OCI-LY3 (cell line): ENCODE data around the gene DEPP1.

ENCODE experiments used
- H2AFZ ChIP-seq: fragments of 200-600, 300-600 bp; shearing (Covaris generic); 2 replicates; pipeline ENCODE4 v1.6.0; 2014; ENCODE audit warnings: antibody characterized with exemption, low read depth, low read length
- H3K27ac ChIP-seq: fragments of 200-600, 300-600 bp; sonication (generic); 2 replicates; pipeline ENCODE4 v1.5.1; 2014; ENCODE audit warnings: mild to moderate bottlenecking, low read length, moderate library complexity, mixed read lengths
- H3K27me3 ChIP-seq: fragments of 200-600, 300-600 bp; sonication (generic); 2 replicates; pipeline ENCODE4 v1.6.1; 2014; ENCODE audit warnings: low read depth, low read length, mixed read lengths
- H3K36me3 ChIP-seq: fragments of 200-600, 300-600 bp; sonication (generic); replicated peaks from 2 replicates; pipeline ENCODE3; 2014; ENCODE audit warnings: low read depth, low read length, mixed read lengths
- H3K4me1 ChIP-seq: fragments of 300-600, 200-600 bp; sonication (generic); 2 replicates; pipeline ENCODE4 v1.6.1; 2014; ENCODE audit warnings: low read length, mixed read lengths
- H3K4me2 ChIP-seq: fragments of 200-600, 300-600 bp; sonication (generic); 2 replicates; pipeline ENCODE4 v1.6.1; 2014; ENCODE audit warnings: low read length, mixed read lengths
- H3K4me3 ChIP-seq: fragments of 300-600, 200-600 bp; sonication (generic); 2 replicates; pipeline ENCODE4 v1.5.1; 2014; ENCODE audit warnings: antibody characterized with exemption, mild to moderate bottlenecking, low read length, moderate library complexity
- H3K79me2 ChIP-seq: fragments of 300-600, 200-600 bp; shearing (Covaris generic); 2 replicates; pipeline ENCODE4 v1.6.1; 2014; ENCODE audit warnings: mild to moderate bottlenecking, low read length, mixed read lengths
- H3K9ac ChIP-seq: fragments of 300-600, 200-600 bp; shearing (Covaris generic); 2 replicates; pipeline ENCODE4 v1.6.0; 2014; ENCODE audit warnings: mild to moderate bottlenecking, low read length, moderate library complexity
- H3K9me3 ChIP-seq: fragments of 200-600, 300-600 bp; shearing (Covaris generic); 2 replicates; pipeline ENCODE4 v1.6.1; 2014; ENCODE audit warnings: low read length, mixed read lengths; ENCODE audit not compliant: insufficient read depth
- H4K20me1 ChIP-seq: fragments of 200-600, 300-600 bp; sonication (generic); 2 replicates; pipeline ENCODE4 v1.6.1; 2016; ENCODE audit warnings: low read length, mixed read lengths; ENCODE audit not compliant: insufficient read depth
- EZH2phosphoT487 ChIP-seq: fragments of 200-600 bp; shearing (Covaris generic); IDR thresholded peaks from 2 replicates; pipeline ENCODE4 v1.6.1; 2018; ENCODE audit warnings: antibody characterized with exemption, mixed run types, low read depth
- TF ChIP-seq, protein P1 (sequence below): fragments of 200-600, 300-600 bp; sonication (generic); IDR thresholded peaks from 2 replicates; pipeline ENCODE4 v1.5.1; 2014; ENCODE audit warnings: antibody characterized with exemption, low read length, low read depth

The DEPP1 gene

DNA sequence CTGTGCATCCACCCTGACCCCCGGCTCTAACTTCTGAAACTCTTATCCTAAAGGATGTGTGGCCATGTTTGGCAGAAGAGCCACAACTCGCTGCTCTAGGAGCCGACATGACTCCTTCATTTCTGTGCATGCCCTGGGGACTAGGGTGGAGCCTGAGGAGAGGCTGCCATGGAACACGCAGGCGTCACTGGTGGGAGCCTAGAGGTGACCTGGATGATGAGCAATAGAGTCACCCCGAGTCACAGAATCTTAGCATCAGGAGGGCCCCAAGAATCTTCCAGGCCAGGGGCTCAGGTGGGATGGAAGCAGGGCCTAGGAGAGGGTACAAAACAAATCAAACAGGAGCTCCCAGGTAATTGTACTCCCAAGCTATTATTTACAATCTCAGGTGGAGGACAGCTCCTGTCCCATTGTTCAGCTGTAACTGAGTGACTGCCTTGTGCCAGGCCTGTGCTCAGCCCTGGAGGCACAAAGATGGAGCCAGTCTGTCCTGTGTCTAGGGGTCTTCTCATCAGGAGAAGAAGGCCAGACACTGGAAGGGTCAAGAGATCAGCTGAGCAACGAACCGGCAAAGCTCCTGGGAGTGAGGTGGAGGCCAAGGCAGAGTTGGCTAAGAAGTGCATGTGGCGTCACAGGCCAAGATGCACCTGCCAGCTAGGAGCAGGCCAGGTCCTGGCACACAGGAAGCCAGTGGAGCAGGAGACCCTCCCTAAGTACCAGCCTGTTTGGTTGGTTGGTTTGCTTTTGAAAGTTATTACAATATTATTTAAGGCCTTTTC, 16.3 kb upstream of the DEPP1 start:
- Histone ChIP-seq H3K36me3 (no peaks in the 10 kb centered on the region), H3K4me3 (no peak overlapping the region), H3K4me2 (no peak overlapping the region), H2AFZ (no peak overlapping the region), H3K27ac (no peak overlapping the region), H3K9me3 (no peaks in the 10 kb centered on the region), H3K79me2 (no peaks in the 10 kb centered on the region), H3K27me3 (no peaks in the 10 kb centered on the region), H3K9ac (no peak overlapping the region), H4K20me1 (no peaks in the 10 kb centered on the region), H3K4me1 (no peaks in the 10 kb centered on the region)
- TF ChIP-seq EZH2phosphoT487: no peak
- TF ChIP-seq, protein P1, sequence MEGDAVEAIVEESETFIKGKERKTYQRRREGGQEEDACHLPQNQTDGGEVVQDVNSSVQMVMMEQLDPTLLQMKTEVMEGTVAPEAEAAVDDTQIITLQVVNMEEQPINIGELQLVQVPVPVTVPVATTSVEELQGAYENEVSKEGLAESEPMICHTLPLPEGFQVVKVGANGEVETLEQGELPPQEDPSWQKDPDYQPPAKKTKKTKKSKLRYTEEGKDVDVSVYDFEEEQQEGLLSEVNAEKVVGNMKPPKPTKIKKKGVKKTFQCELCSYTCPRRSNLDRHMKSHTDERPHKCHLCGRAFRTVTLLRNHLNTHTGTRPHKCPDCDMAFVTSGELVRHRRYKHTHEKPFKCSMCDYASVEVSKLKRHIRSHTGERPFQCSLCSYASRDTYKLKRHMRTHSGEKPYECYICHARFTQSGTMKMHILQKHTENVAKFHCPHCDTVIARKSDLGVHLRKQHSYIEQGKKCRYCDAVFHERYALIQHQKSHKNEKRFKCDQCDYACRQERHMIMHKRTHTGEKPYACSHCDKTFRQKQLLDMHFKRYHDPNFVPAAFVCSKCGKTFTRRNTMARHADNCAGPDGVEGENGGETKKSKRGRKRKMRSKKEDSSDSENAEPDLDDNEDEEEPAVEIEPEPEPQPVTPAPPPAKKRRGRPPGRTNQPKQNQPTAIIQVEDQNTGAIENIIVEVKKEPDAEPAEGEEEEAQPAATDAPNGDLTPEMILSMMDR: no peak

DNA sequence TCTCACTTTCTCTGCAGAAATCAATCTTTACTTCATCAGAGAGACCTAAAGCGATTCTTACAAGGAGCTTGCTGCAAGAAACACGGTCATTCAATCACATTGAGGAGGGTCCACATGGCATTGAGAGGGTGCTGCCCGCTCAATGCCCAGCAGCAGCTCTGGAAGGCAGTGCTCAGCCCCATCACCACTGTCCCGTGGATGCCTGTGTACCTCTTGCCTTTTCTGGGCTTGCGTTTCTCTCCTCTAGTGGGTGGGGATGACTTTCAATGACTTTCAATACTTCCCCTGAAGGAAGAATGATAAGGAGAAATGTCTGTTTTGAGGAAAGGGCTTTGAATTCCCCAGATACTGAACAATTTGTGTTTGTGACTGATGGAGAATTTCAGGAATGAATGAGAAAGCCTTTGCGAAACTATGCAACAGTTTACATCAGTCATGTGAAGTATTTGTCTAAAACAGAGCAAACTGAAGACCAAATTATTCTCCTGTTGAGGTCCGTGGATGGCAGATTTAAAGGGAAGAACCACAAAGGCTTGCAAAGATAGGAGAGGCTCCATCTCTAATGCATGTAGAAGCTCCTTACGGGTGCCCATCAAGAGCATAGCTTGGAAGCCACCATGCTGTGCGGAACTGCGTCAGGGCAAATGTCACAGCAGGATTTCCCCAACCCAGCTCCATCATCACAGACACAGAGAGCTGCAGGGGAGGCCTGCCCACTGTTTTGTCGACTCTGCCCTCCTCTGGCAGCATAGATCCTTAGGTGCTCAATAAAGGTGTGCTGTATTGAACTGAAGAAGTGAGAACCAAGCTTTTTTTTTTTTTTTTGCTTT, 15.5 kb upstream of the DEPP1 start:
- H3K36me3 ChIP-seq: no peaks in the 10 kb centered on the region
- TF ChIP-seq, protein P1: peak; percentile 27
- TF ChIP-seq EZH2phosphoT487: no peak
- no peak overlapping the region for H3K4me2 ChIP-seq
- H3K9me3 ChIP-seq: no peaks in the 10 kb centered on the region
- H2AFZ ChIP-seq: no peak overlapping the region
- H3K79me2 ChIP-seq: no peaks in the 10 kb centered on the region
- no peak overlapping the region for H3K4me3 ChIP-seq
- no peaks in the 10 kb centered on the region for H4K20me1 ChIP-seq
- H3K27me3 ChIP-seq: no peaks in the 10 kb centered on the region
- H3K9ac ChIP-seq: no peak overlapping the region
- no peak overlapping the region for H3K27ac ChIP-seq
- no peaks in the 10 kb centered on the region for H3K4me1 ChIP-seq

DNA sequence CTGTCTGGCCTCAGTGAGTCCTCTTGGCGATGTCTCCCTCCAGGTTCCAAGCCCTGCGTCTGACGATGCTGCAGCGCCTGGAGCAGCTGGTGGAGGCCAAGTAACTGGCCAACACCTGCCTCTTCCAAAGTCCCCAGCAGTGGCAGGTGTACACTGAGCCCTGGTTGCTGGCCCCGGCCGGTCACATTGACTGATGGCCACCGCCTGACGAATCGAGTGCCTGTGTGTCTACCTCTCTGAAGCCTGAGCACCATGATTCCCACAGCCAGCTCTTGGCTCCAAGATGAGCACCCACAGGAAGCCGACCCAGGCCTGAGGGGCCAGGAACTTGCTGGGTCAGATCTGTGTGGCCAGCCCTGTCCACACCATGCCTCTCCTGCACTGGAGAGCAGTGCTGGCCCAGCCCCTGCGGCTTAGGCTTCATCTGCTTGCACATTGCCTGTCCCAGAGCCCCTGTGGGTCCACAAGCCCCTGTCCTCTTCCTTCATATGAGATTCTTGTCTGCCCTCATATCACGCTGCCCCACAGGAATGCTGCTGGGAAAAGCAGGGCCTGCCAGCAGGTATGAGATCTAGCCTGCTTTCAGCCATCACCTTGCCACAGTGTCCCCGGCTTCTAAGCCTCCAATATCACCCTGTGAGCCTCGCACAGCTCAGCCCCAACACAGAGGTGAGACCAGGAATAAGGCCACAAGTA, 14.8 kb upstream of the DEPP1 start:
- no peaks in the 10 kb centered on the region for H3K27me3 ChIP-seq
- H3K36me3 ChIP-seq: no peaks in the 10 kb centered on the region
- H3K4me2 ChIP-seq: no peak overlapping the region
- no peak overlapping the region for H2AFZ ChIP-seq
- TF ChIP-seq, protein P1: no peak
- no peak for TF ChIP-seq EZH2phosphoT487
- H4K20me1 ChIP-seq: no peaks in the 10 kb centered on the region
- H3K4me1 ChIP-seq: no peaks in the 10 kb centered on the region
- no peak overlapping the region for H3K9ac ChIP-seq
- H3K4me3 ChIP-seq: no peak overlapping the region
- no peaks in the 10 kb centered on the region for H3K79me2 ChIP-seq
- no peak overlapping the region for H3K27ac ChIP-seq
- H3K9me3 ChIP-seq: no peaks in the 10 kb centered on the region
